ENCODE results near the gene MFAP4. TPM values are rescaled to one million over a fixed set of nuclear protein-coding genes. Genes with fewer than 3 reads are reported as not detected.

Gene MFAP4
- total RNA-seq, 1 experiment from 2014 or later = 1.5 TPM

DNA sequence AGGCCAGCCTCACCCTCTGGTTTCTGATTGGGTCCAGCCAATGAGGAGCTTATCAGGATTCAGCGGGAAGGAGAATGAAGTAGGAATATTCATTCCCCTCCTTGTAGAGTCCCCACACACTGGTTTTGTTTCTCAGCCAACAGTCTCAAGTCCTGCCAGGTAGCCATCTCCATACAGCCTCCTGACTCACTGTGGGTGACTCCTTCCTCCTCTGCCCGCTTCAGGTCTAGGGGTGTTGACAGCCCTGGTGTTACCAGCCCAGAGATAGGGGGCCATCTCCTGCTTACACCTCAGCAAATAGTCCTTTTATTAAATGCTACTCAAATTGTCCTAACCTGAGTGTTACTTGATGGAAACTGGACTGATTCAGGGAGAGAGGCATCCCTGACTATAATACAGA lies 4.0 kb upstream of the MFAP4 start:
- no peak overlapping the region for H2BK120ac ChIP-seq (ENCODE audit: low read depth, low read length, poor library complexity, severe bottlenecking)
- H3K79me1 ChIP-seq (ENCODE audit: insufficient read depth, low read depth, low read length, poor library complexity, severe bottlenecking) = no peaks in the 10 kb centered on the region
- no peaks in the 10 kb centered on the region for H3K23me2 ChIP-seq (ENCODE audit: insufficient read length, low read depth, low read length, poor library complexity, severe bottlenecking)
- H3K9me3 ChIP-seq (ENCODE audit: control insufficient read depth, low read depth, low read length) = no peaks in the 10 kb centered on the region
- H3T11ph ChIP-seq (ENCODE audit: low read length) = no peak overlapping the region
- TF ChIP-seq CTCF (conservative IDR thresholded peaks at IDR 0.05) = no peak
- Mint-ChIP-seq H3K27me3 (ENCODE audit: low read depth) (no peaks in the 10 kb centered on the region), H3K36me3 (ENCODE audit: insufficient read depth in 1 of 3, low read depth in 3 of 3) (peaks cover 0 to 2% (median 0%) of the 10 kb centered on the region in 3 experiments; a peak in 2 of 7 replicates), H3K27ac (no peak overlapping the region), H3K4me1 (peaks cover 51 to 53% of the 10 kb centered on the region in 2 experiments), H3K4me3 (no peak overlapping the region; a peak in 1 of 5 replicates), H3K9me3 (peaks cover 0 to 2% of the 10 kb centered on the region in 2 experiments; a peak in 1 of 5 replicates)
- H2AK5ac ChIP-seq (ENCODE audit: insufficient read length, low read length) = no peak overlapping the region
- peaks cover 7% of the 10 kb centered on the region; the same call in 1 of the 2 replicates for H3K4me1 ChIP-seq (ENCODE audit: insufficient read depth, low read length)
- no peak overlapping the region for H3K4ac ChIP-seq (ENCODE audit: low read depth, low read length)
- no CpG with 5 or more reads among the region's 2 CpGs for WGBS (ENCODE audit: extremely low coverage, insufficient read length, low lambda C conversion rate)
- H3K9ac ChIP-seq (ENCODE audit: extremely low read depth, insufficient read length, low read length) = no peak overlapping the region
- H2BK20ac ChIP-seq (ENCODE audit: low read depth, low read length, poor library complexity, severe bottlenecking) = no peak overlapping the region
- H3K23ac ChIP-seq (ENCODE audit: insufficient read length, low read depth, low read length) = no peak overlapping the region
- H3K27ac ChIP-seq (ENCODE audit: insufficient read length, low read depth, low read length) = no peak overlapping the region
- DNase-seq = no peak
- H2BK12ac ChIP-seq (ENCODE audit: insufficient read length, low read depth, low read length) = no peak overlapping the region
- no peak overlapping the region for H3K18ac ChIP-seq (ENCODE audit: insufficient read length, low read depth, low read length)
- no peak overlapping the region for H2AFZ ChIP-seq (ENCODE audit: low read length)
- H4K91ac ChIP-seq (ENCODE audit: insufficient read length, low read depth, low read length) = no peak overlapping the region
- no peak overlapping the region for H4K5ac ChIP-seq (ENCODE audit: insufficient read length, low read depth, low read length)
- no peak overlapping the region for H3K56ac ChIP-seq (ENCODE audit: insufficient read length, low read depth, low read length)
- H4K20me1 ChIP-seq (ENCODE audit: control insufficient read depth, insufficient read depth, insufficient read length) = no peaks in the 10 kb centered on the region
- no peak overlapping the region for H3K4me2 ChIP-seq (ENCODE audit: insufficient read depth, insufficient read length, low read length)
- H2BK5ac ChIP-seq (ENCODE audit: insufficient read length, low read length) = no peak overlapping the region
- no peaks in the 10 kb centered on the region for H3K79me2 ChIP-seq (ENCODE audit: insufficient read depth, low read length)
- H3K14ac ChIP-seq (ENCODE audit: insufficient read depth, low read length) = no peak overlapping the region
- H4K8ac ChIP-seq (replicated peaks; ENCODE audit: insufficient read length, low read depth, low read length) = no peak overlapping the region
- no peaks in the 10 kb centered on the region for H3K27me3 ChIP-seq (ENCODE audit: insufficient read depth, low read length)
- H2BK15ac ChIP-seq (ENCODE audit: low read depth, low read length) = no peak overlapping the region

All from H9 (cell line).